ENCODE data around the gene CIITA.

Gene CIITA

GRCh38 chr16:10850478-10850850, 26.5 kb upstream of the CIITA start:
- DNase-seq: no peak

- no peak for DNase-seq
These were observed 25.5 kb upstream of the CIITA start for GRCh38 chr16:10851512-10851911.

DNA sequence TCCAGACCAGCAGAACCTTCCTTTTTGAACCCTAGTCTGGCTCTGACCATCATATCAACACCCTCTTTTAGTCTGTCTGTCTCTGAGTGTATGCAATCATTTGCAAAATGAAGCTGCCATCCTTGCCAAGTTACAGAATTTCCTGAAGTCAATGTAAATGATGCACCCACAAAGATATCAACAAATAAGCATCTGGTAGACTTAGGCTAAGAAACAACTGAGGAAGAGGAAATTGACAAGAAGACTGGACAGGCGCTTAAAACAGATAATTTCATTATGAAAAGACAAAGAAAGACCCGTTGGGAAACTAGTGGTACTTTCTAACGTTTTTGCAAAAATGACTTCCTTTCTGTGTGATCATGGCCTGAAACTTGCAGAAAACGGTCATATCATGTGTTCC, 24.7 kb upstream of the CIITA start:
- no peak for DNase-seq

- DNase-seq: no peak
These were observed 24.1 kb upstream of the CIITA start for GRCh38 chr16:10852948-10853347.

GRCh38 chr16:10856042-10856441, 21.0 kb upstream of the CIITA start:
- DNase-seq: no peak

GRCh38 chr16:10858203-10858602, 18.8 kb upstream of the CIITA start:
- DNase-seq: no peak

DNA sequence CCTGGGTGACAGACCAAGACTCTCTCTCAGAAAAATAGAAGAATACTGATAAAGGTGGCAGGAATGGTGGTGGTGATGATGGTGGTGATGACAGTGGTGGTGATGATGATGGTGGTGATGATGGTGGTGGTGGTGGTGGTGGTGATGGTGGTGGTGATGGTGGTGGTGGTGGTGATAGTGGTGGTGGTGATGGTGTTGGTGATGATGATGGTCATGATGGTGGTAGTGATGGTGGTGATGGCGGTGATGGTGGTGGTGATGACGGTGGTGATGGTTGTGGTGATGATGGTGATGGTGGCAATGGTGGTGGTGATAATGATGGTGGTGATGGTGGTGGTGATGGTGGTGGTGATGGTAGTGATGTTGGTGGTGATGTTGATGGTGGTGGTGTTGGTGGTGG, 18.0 kb upstream of the CIITA start:
- DNase-seq: no peak

GRCh38 chr16:10859658-10860057, 17.3 kb upstream of the CIITA start:
- no peak for DNase-seq

DNA sequence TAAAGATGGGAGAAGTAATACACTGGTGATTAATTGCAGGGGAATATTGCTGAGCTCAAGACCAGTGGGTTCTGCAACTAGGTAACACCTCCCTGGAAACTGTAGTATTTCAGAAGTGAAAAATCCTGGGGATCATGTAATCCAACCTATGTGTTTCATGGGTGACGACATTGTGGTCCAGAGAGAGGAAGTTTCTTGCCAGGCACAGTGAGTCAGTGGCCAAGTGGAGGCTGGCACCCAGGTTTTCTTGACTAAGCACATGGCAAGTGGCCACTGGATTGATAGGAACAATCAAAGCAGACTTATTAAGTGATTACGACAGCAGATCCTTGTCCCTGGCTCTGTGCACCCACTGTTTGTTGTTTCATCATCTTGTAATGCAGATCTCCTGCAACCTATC, 14.6 kb upstream of the CIITA start:
- no peak for DNase-seq

DNA sequence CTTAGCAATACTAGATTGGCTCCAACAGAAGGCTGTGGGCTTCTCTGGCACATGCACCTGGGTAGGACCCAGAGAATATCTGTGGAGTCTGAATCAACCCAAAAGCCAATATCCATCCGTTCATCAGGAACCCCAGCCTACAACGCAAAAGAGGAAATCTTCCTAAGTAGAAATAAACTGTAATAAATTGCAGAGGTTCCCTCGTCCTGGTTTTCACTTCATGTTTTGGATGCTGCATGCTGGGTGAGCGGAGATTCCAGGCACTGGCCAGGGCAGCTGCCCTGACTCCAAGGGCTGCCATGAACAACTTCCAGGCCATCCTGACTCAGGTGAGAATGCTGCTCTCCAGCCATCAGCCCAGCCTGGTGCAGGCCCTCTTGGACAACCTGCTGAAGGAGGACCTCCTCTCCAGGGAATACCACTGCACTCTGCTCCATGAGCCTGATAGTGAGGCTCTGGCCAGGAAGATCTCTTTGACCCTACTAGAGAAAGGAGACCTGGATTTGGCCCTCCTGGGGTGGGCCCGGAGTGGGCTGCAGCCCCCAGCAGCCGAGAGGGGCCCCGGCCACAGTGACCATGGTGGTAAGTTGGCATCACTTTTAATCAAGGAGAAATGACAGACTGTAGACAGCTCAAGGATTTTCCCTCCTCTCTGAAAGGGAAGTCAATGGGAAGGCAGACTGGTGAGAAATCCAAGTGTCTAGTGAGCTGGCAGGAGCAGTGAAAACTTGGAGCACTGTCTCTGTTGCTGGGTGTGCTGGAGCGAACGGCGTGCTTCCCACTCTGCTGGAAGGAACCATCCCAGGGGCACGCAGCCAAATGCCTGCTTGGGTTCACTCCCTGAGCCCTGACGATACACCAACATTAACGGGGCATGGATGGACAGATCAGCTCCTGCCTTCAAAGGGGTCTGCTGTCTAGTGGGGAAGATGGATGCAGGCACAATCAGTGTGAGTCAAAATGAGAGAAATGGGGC, 10.7 kb upstream of the CIITA start:
- DNase-seq: no peak

GRCh38 chr16:10867199-10867598, 9.8 kb upstream of the CIITA start:
- DNase-seq: no peak

GRCh38 chr16:10868104-10868595, 8.9 kb upstream of the CIITA start:
- no peak for DNase-seq

DNA sequence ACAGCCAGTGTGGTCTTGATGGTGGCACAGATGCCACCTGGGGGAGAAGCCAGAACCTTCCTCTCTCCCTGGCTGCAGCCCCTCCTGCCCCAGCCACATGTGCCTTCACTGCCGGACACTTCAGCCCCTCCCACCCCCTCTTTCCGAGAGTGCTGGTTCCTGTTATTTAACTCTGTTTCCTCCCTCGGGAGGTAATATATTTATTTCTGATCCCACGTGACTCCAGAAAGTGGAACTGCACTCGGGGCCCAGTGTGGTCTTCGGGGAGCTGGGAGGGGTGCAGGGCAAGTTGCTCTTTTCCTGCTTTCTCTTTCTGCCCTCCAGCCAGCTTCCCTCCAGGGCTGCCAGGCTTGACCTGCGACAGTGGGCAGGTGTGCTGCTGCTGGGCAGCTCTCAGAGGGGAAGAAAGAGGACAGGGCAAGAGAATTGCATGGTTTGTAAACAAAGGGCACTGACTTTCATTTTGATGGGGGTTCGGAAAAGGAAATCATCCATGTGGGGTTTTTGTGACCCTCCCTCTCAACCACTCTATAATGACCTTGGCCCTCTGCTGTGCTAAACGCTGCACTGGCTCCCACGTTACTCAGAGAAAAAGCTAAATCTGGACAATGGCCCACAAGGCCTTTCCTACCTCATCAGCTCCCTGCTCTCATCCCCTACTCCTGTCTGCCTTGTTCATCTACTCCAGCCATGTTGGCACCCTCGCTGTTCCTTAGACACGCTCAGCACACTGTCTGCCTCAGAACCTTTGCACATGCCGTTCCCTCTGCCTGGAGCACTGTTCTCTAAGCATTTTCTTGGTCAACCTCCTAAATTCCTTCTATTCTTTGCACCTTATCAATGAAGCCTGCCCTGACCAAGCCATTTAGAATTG, 8.2 kb upstream of the CIITA start:
- no peak for DNase-seq

DNA sequence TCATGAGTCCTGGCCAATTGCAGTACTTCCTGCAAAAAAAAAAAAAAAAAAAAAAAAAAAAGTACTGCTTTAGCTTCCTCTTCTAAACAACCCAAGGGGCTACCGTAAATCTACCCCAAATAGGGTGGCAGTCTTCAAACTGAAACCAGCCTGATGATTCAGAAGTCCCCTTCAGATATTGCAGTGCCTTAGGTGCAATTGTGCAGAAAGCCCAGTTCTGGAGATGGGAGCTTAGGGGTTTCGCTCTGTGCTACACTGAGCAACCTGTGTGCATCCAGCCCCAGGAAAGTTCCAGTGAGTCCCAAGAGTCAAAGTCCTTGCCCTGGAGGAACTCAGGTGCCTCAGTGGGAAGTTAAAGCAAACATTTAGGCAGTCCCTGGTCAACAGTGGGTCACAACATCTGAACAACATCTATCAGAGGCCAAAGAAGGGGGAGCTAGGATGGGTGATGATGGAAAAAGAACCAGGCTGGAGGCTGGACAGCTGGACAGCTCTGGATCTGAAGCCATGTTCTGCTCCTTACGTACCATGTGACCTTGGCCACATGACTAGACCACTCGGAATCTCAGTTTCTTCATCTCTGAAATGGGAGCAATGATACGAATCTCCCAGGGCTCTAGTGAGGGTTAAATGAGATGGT, 6.7 kb upstream of the CIITA start:
- DNase-seq: no peak

DNA sequence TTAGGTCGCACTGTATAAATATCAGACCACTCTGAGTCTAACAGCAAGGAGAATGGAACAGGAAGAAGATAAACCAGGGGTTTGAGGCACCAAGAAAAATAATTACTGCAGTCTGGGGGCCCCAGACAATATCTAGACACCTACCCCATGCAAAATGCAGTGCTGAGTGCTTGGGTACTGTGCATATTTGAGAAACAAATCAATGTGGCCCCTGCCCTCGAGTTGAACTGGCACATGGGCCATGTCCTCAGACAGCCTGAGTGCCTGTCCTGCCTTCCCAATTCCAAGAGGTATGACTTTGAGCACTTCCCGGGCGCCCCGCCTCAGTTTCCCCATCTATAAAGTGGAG, 6.2 kb upstream of the CIITA start:
- no peak for DNase-seq

- no peak for DNase-seq
These were observed 5.6 kb upstream of the CIITA start for GRCh38 chr16:10871157-10871991.

DNA sequence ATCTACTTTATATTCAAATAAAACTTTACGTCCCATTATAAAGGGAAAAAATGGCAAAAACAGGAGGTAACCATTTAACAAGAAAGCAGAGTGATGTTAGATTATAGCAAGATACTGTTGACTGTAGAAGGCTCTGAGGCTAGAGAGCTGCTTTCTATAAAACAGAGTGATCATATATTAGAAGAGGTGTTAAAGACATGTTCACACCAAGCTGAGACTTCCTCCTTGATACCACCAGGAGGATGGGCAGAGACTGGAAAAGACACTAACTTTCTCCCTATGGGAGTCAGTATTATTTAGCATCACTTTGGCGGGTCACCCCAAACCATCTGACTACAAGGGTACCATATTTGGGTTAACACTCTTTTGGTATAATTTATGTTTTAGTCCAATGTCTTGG, 687 bp upstream of the CIITA start:
- DNase-seq: no peak

- DNase-seq: no peak
These were observed 507 bp downstream of the CIITA start for GRCh38 chr16:10877472-10877946.

GRCh38 chr16:10878328-10878643, 1.3 kb downstream of the CIITA start:
- no peak for DNase-seq

GRCh38 chr16:10878644-10879501, 1.9 kb downstream of the CIITA start:
- DNase-seq: no peak

Measured in left hindlimb (tissue), 1 donor.